ENCODE data around the gene SORBS1.
A peak's percentile ranks its signal among the peaks of the same experiment; 100 is the strongest.

The SORBS1 gene

DNA sequence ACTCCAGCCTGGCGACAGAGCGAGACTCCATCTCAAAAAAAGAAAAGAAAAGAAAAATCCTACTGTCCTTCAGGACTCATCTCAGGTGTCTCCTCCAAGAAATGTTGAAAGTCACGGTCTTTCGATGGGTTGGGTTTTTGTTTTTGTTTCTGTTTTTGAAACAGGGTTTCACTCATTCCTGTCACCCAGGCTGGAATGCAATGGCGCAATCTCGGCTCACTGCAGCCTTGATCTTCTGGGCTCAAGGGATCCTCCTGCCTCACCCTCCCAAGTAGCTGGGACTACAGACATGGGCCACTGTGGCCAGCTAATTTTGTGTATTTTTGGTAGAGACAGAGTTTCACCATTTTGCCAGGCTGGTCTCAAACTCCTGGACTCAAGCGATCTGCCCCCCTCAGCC, 3.1 kb upstream of the SORBS1 start:
- DNase-seq, result no peak

- DNase-seq, result no peak
These were observed 1.3 kb upstream of the SORBS1 start for GRCh38 chr10:95562341-95562965.

DNA sequence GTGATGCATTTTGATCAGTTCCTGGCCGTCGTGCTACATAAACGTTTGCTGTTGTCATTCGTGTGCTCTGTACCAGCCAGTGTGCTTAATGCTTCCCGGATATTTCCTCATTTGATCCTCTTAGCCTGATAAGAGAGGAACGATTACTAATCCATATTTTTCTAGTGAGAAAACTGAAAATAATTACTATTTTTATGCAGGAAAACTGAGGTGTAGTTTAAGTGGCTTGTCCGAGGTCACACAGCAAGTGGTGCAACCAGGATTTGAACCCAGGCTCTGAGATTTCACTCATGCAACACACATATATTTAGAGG, 650 bp upstream of the SORBS1 start:
- DNase-seq, result no peak

DNA sequence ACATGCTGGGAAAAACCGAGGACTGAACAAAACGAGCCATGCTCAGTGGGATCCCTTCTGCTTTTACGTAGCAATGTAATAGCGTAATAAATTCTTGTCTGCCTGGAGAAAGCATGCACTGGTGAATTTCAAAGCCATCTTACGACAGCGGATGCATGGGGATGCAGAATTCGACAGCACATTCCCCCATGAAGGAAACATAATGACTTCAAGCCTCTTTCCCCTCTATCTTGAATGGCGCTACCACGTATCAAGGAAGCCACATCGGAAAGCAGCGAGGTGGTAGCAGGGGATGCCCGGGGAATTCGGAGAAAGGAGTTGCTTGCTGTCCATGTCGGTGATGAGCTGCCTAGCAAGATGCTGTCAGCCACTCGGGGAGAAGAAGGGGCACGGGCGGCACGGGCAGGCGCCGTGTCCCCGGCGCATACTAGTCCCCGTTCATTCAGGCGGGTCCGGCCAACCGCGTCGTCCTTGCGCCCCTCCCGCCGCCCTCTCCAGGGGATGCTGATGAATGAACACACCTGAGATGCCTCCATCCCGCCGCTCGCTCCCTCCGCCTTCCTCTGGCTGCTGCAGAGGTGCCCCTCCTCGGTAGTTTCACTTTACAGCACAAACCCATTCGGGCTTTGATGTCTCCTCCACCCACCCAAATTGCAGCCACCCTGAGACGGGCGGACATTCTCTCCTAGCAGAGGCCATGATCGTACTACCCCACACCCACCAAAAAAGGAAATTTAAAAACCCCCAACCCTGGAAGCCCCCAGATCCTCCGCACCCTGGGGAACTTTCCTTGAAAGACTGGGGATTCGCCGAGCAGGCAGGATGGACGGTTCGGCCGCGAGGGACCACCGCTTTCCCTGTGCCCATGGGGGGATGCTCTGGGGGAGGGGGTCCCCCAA, 644 bp downstream of the SORBS1 start:
- DNase-seq, result peak; percentile 70

DNA sequence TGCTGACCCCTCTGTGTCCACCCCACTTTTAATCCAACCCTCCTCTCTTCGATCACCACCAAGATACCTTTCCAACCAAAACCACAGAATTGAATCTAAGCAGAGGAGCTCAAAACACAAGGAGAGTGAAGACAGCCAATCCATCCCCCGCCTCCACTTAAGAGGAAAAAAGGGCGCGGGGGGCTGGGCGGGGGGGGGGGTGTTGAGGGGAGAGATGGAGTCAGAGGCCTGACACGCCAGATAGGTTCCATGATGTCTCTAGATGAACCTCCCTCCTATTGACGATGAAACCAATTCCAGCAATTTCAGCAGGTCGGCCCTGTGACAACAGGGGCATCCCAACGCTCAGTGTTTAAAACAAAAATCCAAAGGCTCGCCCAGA, 1.3 kb downstream of the SORBS1 start:
- DNase-seq, result peak; percentile 49

GRCh38 chr10:95559471-95559870, 1.7 kb downstream of the SORBS1 start:
- no peak for DNase-seq

- no peak for DNase-seq
These were observed 2.4 kb downstream of the SORBS1 start for GRCh38 chr10:95558593-95559320.

GRCh38 chr10:95556994-95557767, 4.0 kb downstream of the SORBS1 start:
- no peak for DNase-seq

- no peak for DNase-seq
These were observed 7.5 kb downstream of the SORBS1 start for GRCh38 chr10:95553674-95554073.

- DNase-seq, result no peak
These were observed 8.4 kb downstream of the SORBS1 start for GRCh38 chr10:95552679-95553342.

DNA sequence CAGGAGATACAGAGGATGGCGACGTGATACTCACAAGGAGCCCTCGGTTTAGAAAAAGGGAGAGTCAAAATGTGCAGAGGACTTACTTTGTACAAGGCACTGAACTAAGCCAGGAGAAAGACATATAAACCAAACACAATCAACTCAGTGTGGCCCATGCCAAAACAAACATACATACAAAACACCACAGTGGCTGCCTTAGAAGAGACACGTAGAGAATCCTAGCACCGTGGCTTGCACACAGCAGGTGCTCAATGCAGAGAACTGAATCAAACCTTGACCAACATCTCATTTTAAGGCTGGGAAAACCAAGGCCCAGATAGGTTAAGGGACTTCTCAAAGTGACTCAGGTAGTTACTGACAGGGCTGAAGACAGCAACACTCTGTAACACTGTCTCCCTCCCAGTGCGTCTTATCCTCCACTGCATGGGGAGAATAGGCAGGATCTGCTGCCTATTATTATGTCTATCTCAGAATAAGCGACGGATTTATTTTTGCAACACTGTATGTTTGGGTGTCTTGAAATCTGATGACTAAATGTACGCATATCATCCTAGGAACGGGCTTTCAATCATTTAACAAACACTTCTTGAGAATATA, 11.0 kb downstream of the SORBS1 start:
- DNase-seq, result no peak

- no peak for DNase-seq
These were observed 13.3 kb downstream of the SORBS1 start for GRCh38 chr10:95547791-95548435.

- no peak for DNase-seq
These were observed 14.0 kb downstream of the SORBS1 start for GRCh38 chr10:95547197-95547596.

GRCh38 chr10:95545981-95546380, 15.2 kb downstream of the SORBS1 start:
- no peak for DNase-seq

DNA sequence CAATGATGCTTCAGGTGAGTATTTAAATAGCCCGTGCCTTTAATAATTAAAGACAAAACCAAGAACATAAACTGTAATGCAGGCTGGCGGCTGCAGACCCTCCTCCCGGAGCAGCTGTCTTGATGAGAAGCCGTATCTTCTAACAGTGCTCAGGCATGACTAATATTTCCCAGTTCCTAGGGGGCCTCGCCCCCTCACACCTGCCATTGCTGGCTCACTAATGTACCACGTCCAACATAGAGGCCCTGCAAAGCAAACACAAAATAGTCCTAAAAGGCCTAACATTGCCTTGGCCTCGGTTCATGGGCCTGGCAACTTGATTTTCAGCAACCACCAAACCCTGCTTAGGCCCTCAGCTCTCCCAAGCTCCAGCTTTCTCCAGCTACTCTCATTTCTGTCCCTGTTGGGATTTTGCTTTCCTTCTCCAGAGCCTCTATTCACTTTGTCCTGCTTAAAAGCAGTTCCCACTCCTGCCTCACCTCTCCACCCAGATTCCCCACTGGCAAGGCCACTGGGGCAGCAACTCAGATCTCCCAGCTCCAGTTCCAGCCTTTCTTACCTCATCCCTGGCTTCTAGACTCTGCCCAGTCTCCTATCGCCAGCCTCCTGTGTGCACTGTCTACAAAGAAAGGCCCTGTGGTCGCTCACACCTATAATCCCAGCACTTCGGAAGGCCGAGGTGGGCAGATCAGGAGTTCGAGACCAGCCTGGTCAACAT, 16.2 kb downstream of the SORBS1 start:
- peak; percentile 51 for DNase-seq

DNA sequence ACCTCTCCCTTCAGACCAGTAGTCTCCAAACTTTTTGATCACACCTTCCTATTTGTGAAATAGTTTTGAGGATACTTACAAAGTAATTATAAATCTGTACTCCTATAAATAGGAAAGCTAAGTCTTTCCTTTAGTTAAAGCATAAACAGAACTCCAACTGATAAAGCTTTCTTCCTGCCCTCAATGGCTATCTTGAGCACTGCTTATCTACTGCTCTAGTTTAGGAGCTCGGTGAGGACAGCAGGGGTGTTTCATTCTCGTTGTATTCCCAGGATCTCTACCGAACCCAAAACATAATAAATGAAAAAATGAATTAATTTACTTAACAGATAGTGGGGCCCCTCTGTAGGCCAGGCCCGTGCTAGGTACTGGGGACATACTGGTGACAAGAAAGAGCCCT, 17.7 kb downstream of the SORBS1 start:
- no peak for DNase-seq

- DNase-seq, result no peak
These were observed 18.4 kb downstream of the SORBS1 start for GRCh38 chr10:95542761-95543160.

DNA sequence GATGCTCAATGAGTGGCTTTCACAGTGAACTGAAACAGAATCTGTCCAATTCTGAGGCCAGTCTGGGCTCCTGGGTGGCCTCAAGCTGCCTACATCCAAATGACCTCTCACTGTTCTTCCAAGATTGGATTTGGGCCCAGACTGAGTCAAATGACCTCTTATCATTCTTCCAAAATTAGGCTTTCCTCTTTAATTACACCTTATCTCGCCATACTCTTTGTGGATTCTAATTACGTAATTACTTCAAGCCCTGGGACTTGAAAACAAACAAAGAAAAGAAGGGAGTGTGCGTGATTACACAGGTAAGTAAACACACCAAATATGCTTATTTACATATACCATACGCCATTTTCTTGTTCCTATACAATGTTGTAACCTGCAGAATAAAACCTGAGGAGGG, 18.8 kb downstream of the SORBS1 start:
- DNase-seq, result no peak

- no peak for DNase-seq
These were observed 20.6 kb downstream of the SORBS1 start for GRCh38 chr10:95540514-95541052.

DNA sequence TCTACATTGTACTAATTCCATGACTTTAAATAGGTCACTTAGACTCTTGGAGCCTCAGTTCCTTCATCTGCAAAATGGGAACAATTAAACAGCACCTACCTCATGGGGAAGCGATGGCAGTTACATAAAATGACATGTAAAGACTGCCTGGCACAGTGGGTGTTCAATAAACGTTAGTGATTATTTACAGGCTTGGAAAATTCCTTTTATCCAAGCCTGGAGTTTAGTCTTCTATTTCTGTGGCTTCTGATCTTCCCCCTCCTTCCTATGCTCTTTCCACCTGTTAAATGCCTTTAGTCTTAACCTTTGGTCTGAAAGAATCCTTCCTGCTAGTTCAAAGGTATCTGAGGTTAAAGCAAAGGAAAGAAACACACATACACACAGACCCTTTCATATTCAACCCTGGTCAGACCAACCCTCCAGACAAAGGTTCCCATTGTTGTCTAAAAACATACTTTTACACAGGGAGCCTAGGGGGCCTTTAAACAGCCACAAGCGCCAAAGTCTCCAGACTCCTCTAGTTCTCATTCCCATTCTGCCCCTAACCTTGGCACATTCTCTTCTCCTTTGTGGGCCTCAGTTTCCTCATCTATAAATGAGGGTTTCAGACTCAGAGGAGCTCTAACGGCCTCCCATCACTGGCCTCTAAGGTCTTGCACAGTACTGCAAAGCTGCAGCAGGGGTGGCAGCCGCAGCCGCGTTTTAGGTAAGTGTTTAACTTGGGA, 21.4 kb downstream of the SORBS1 start:
- DNase-seq, result no peak

Data from right forelimb (tissue), 1 donor.